Brain microvascular endothelial cell (primary cell): ENCODE data around the gene FXYD3.

Experiments
- DNase-seq: peaks from one replicate; pipeline ENCODE4 v3.0.0-alpha.2; 2020
- H3K27ac ChIP-seq: fragments of 250-450 bp; sonication (Bioruptor Pico); 2 replicates; pipeline ENCODE4 v1.5.1; 2020; ENCODE audit warnings: mild to moderate bottlenecking, moderate library complexity
- H3K27me3 ChIP-seq: fragments of 250-450 bp; sonication (Bioruptor Pico); replicated peaks from 2 replicates; pipeline ENCODE4 v1.5.1; 2020; ENCODE audit warnings: mild to moderate bottlenecking
- H3K36me3 ChIP-seq: fragments of 250-450 bp; sonication (Bioruptor Pico); replicated peaks from 2 replicates; pipeline ENCODE4 v1.5.1; 2020; ENCODE audit warnings: mild to moderate bottlenecking
- H3K4me3 ChIP-seq: 2 replicates; pipeline ENCODE4 v1.5.1; 2011; ENCODE audit warnings: low read depth, mild to moderate bottlenecking, control low read depth, low read length, moderate library complexity
- in situ Hi-C: cut with HindIII; loops from 2 replicates; pipeline ENCODE4 v1.10.0; 2017; ENCODE audit warnings: low sequenced_read_pairs, low pct_ligation_motif_present
- TF ChIP-seq, protein P1 (sequence below): IDR thresholded peaks from 2 replicates; pipeline ENCODE4 v1.5.1; 2011; ENCODE audit warnings: low read depth, mild to moderate bottlenecking, moderate library complexity, low read length, control low read depth, inconsistent platforms; ENCODE audit errors: missing control alignments

FXYD3 gene

DNA sequence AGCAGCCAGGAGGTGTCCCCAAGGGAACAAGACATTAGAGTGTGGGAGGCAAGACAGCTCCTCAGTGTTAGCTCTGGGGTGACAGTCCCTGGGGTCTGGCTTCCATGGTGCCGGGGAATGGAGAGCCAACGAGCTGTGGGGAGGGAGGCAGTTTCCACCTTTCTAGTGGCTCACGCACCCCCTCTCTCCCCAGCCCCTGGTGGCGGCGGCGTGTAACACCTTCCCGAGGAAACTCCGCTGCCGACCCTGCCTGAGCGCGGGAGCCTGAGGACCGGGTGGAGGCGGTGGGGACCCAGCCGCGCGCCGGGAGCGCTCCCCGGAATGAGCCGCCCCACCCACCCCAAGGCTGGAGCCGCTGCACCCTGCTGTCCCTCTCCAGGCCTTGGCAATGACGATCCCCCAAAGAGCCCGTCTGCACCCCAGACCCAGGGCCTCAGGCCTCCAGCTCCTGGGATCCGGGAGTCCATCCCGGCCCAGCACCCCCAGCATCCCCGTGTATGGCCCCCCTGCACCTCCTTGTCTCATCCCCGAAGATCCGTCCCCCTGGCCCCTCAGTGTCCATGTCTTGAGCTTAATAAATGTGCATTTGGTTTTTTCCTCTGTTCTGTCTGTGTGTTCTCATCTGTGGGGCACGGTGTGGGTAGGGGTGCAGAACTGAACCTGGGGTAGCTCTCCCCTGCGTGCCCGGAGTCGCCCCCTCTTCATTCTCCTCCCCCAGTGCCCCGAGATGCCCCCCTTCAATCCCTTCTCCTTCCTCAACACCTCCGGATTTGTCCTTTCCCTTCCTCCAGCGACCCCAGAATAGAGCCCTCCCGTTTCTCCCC lies 38.3 kb downstream of the FXYD3 start:
- in situ Hi-C loops: no loop called here
- H3K36me3 ChIP-seq: peaks cover 9% of the 10 kb centered on the region

GRCh38 chr19:35154525-35155406 lies 39.1 kb downstream of the FXYD3 start, which contains the start of gene FXYD5:
Gene FXYD5 (plus strand): TSS chr19:35154735. CDS start chr19:35155551, 816 bp downstream.
- peak; percentile 56 for DNase-seq
- in situ Hi-C loops: no loop called here
- Histone ChIP-seq H3K4me3 (peak within 1 kb of the TSS; percentile 88), H3K36me3 (peaks cover 12% of the 10 kb centered on the region), H3K27me3 (no peaks in the 10 kb centered on the region), H3K27ac (peak within 1 kb of the TSS; percentile 53)
- TF ChIP-seq, protein P1, sequence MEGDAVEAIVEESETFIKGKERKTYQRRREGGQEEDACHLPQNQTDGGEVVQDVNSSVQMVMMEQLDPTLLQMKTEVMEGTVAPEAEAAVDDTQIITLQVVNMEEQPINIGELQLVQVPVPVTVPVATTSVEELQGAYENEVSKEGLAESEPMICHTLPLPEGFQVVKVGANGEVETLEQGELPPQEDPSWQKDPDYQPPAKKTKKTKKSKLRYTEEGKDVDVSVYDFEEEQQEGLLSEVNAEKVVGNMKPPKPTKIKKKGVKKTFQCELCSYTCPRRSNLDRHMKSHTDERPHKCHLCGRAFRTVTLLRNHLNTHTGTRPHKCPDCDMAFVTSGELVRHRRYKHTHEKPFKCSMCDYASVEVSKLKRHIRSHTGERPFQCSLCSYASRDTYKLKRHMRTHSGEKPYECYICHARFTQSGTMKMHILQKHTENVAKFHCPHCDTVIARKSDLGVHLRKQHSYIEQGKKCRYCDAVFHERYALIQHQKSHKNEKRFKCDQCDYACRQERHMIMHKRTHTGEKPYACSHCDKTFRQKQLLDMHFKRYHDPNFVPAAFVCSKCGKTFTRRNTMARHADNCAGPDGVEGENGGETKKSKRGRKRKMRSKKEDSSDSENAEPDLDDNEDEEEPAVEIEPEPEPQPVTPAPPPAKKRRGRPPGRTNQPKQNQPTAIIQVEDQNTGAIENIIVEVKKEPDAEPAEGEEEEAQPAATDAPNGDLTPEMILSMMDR: peak; percentile 36

More for the DNA sequence above, 38.3 kb downstream of the FXYD3 start:
- Histone ChIP-seq H3K4me3 (peak overlapping the region; percentile 88), H3K27ac (no peak overlapping the region), H3K27me3 (no peaks in the 10 kb centered on the region)
- TF ChIP-seq, protein P1: peak; percentile 76
- DNase-seq: no peak

GRCh38 chr19:35155441-35155840 lies 39.8 kb downstream of the FXYD3 start:
- TF ChIP-seq, protein P1: no peak
- DNase-seq: no peak
- H3K36me3 ChIP-seq: peaks cover 14% of the 10 kb centered on the region
- peak overlapping the region; percentile 88 for H3K4me3 ChIP-seq
- in situ Hi-C loops: no loop called here
- no peaks in the 10 kb centered on the region for H3K27me3 ChIP-seq
- H3K27ac ChIP-seq: no peak overlapping the region

DNA sequence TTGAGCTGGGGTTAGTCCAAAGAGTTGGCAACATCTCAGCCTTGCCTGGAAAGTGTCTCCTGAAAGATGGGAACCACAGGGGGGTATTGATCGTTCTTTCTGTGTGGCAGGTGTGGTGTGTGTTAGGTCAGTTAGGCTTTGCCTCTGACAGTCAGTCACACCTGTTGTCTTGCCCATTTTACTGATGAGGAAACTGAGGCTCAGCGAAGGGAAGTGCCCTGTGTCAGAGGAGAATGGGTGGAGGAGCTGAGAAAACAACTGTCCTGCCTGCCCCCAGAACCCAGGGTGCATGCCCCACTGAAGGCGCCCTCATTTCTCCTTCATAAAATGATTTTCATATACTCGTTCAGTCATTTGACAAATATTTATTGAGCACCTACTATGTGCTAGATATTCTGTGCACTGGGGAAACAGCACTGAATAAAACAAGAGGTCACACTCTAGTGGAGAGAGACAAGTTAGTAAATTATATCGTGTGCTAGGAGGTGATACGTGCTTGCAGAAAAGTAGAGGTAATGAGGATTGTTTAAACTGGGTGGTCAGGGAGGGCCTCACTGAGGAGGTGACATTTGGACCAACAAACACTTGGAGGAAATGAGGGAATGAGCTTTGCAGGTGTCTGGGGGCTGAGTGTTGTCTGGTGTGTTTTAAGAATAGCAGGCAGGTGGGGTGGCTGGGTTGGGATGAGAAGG lies 40.5 kb downstream of the FXYD3 start:
- Histone ChIP-seq H3K27me3 (no peaks in the 10 kb centered on the region), H3K4me3 (peak overlapping the region; percentile 88), H3K27ac (no peak overlapping the region), H3K36me3 (peaks cover 16% of the 10 kb centered on the region)
- DNase-seq: no peak
- in situ Hi-C loops: no loop called here
- TF ChIP-seq, protein P1: no peak

- H3K4me3 ChIP-seq: no peak overlapping the region
- H3K36me3 ChIP-seq: peaks cover 22% of the 10 kb centered on the region
- in situ Hi-C loops: no loop called here
- no peaks in the 10 kb centered on the region for H3K27me3 ChIP-seq
- TF ChIP-seq, protein P1: no peak
- no peak for DNase-seq
- no peak overlapping the region for H3K27ac ChIP-seq
These were observed 41.0 kb downstream of the FXYD3 start for GRCh38 chr19:35156673-35157014.
